Measurements from ENCODE around the gene PRMT7.

PRMT7 gene

GRCh38 chr16:68356919-68357286 lies 46.1 kb downstream of the PRMT7 start:
- no peak overlapping the region for H3K4me3 ChIP-seq (ENCODE audit: low read depth, low read length)
- in situ Hi-C loops (cut with HindIII; ENCODE audit: low sequenced_read_pairs): no loop called here
- TF ChIP-seq CTCF (IDR thresholded peaks at IDR 0.05; ENCODE audit: low read depth, low read length): no peak
- no peak for DNase-seq (ENCODE audit: low read depth, low spot score)

DNA sequence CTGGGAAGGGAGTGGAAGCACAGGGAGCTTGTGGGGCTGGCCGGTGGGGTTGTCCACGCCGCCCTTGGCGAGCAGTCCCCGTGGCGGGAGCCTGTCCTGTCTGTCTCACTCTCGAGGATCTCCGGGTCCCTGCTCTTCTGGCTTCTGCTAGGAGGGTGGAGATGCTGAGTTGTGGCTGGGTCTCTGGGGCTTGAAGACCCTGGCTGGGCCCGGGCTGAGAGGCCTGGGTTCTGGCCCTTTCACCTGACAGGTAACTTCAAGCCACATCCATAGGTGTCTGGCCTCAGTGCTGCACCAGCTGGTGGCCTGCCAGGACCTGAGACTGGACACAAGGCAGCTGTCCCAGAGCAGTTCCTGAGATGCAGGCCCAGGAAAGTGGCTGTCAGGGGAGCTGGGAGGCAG lies 46.7 kb downstream of the PRMT7 start:
- in situ Hi-C loops (cut with HindIII; ENCODE audit: low sequenced_read_pairs): no loop called here
- TF ChIP-seq CTCF (IDR thresholded peaks at IDR 0.05; ENCODE audit: low read depth, low read length): no peak
- no peak overlapping the region for H3K4me3 ChIP-seq (ENCODE audit: low read depth, low read length)
- no peak for DNase-seq (ENCODE audit: low read depth, low spot score)

GRCh38 chr16:68357923-68358322 lies 47.1 kb downstream of the PRMT7 start:
- in situ Hi-C loops (cut with HindIII; ENCODE audit: low sequenced_read_pairs): no loop called here
- TF ChIP-seq CTCF (IDR thresholded peaks at IDR 0.05; ENCODE audit: low read depth, low read length): no peak
- H3K4me3 ChIP-seq (ENCODE audit: low read depth, low read length): no peak overlapping the region
- DNase-seq (ENCODE audit: low read depth, low spot score): no peak

- no peak for DNase-seq (ENCODE audit: low read depth, low spot score)
- in situ Hi-C loops (cut with HindIII; ENCODE audit: low sequenced_read_pairs): no loop called here
- no peak for TF ChIP-seq CTCF (IDR thresholded peaks at IDR 0.05; ENCODE audit: low read depth, low read length)
- no peak overlapping the region for H3K4me3 ChIP-seq (ENCODE audit: low read depth, low read length)
Observed at GRCh38 chr16:68358951-68359350, 48.1 kb downstream of the PRMT7 start.

GRCh38 chr16:68359398-68360191 lies 48.8 kb downstream of the PRMT7 start:
- no peak overlapping the region for H3K4me3 ChIP-seq (ENCODE audit: low read depth, low read length)
- DNase-seq (ENCODE audit: low read depth, low spot score): no peak
- no peak for TF ChIP-seq CTCF (IDR thresholded peaks at IDR 0.05; ENCODE audit: low read depth, low read length)
- in situ Hi-C loops (cut with HindIII; ENCODE audit: low sequenced_read_pairs): no loop called here

DNA sequence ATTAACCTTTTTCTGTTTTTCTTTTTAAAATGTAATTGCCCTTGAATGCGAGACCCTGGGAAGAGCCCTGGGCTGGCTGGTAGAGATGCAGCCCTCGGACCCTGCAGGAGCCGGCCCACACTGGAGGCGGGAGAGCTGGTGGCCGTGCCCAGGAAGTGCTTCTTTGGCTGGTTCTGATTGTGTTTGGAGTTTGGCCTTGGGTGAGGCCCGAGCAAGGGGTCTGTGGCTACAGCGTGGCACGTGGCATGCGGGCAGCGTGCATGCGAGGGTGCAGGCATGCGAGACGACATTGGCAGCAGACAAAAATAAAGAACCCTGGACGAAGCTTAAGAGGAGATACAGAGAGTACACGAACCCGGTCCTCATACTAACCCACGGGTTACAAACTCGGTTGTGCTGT lies 49.7 kb downstream of the PRMT7 start:
- DNase-seq (ENCODE audit: low read depth, low spot score): no peak
- in situ Hi-C loops (cut with HindIII; ENCODE audit: low sequenced_read_pairs): no loop called here
- no peak overlapping the region for H3K4me3 ChIP-seq (ENCODE audit: low read depth, low read length)
- no peak for TF ChIP-seq CTCF (IDR thresholded peaks at IDR 0.05; ENCODE audit: low read depth, low read length)
